Measurements from ENCODE around the gene C2orf76.
"Not testable (repeated sequence)": the region's sequence is repeated elsewhere in the genome, so short reads cannot be mapped to it uniquely, and the experiment has no call there.

Gene C2orf76

GRCh38 chr2:119376810-119377209 lies 10.2 kb upstream of the C2orf76 start:
- no peak for DNase-seq

GRCh38 chr2:119376406-119376805 lies 9.8 kb upstream of the C2orf76 start:
- not testable (repeated sequence) for DNase-seq

- not testable (repeated sequence) for DNase-seq
Measured at GRCh38 chr2:119373907-119374745, 7.5 kb upstream of the C2orf76 start.

GRCh38 chr2:119372778-119373568 lies 6.3 kb upstream of the C2orf76 start:
- DNase-seq, result no peak

- no peak for DNase-seq
Measured at GRCh38 chr2:119371111-119371510, 4.5 kb upstream of the C2orf76 start.

- DNase-seq, result no peak
Measured at GRCh38 chr2:119369845-119370244, 3.2 kb upstream of the C2orf76 start.

- peak; percentile 39 for DNase-seq
Measured at GRCh38 chr2:119367472-119368099, 952 bp upstream of the C2orf76 start.

GRCh38 chr2:119366161-119366648 lies 429 bp downstream of the C2orf76 start:
- DNase-seq, result no peak

GRCh38 chr2:119365436-119365835 lies 1.2 kb downstream of the C2orf76 start:
- no peak for DNase-seq

GRCh38 chr2:119364798-119365197 lies 1.8 kb downstream of the C2orf76 start:
- no peak for DNase-seq

- no peak for DNase-seq
Measured at GRCh38 chr2:119360423-119360966, 6.1 kb downstream of the C2orf76 start.

- no peak for DNase-seq
Measured at GRCh38 chr2:119359774-119360173, 6.9 kb downstream of the C2orf76 start.

- no peak for DNase-seq
Measured at GRCh38 chr2:119354860-119355259, 11.8 kb downstream of the C2orf76 start.

- DNase-seq, result no peak
Measured at GRCh38 chr2:119352357-119352756, 14.3 kb downstream of the C2orf76 start.

GRCh38 chr2:119350311-119350998 lies 16.2 kb downstream of the C2orf76 start:
- no peak for DNase-seq

- DNase-seq, result no peak
Measured at GRCh38 chr2:119349289-119349688, 17.3 kb downstream of the C2orf76 start.

GRCh38 chr2:119341684-119342083 lies 24.9 kb downstream of the C2orf76 start:
- no peak for DNase-seq

GRCh38 chr2:119339562-119339923 lies 27.1 kb downstream of the C2orf76 start:
- no peak for DNase-seq

- DNase-seq, result no peak
Measured at GRCh38 chr2:119338826-119339561, 27.6 kb downstream of the C2orf76 start.

GRCh38 chr2:119338272-119338671 lies 28.4 kb downstream of the C2orf76 start:
- DNase-seq, result no peak

- DNase-seq, result no peak
Measured at GRCh38 chr2:119337749-119338148, 28.9 kb downstream of the C2orf76 start.

- no peak for DNase-seq
Measured at GRCh38 chr2:119333833-119334232, 32.8 kb downstream of the C2orf76 start.

Data from stimulated activated naive CD4-positive, alpha-beta T cell treated with Interleukin-2 at 50 U/mL for 16 hours (primary cell).